GM12874 (cell line): ENCODE data around the gene BRIP1.

Experiments used
- TF ChIP-seq, protein P1 (sequence below): IDR thresholded peaks from 2 replicates; pipeline ENCODE4 v1.5.1; 2011; ENCODE audit warnings: low read depth, mild to moderate bottlenecking, control low read depth, low read length, moderate library complexity; ENCODE audit not compliant: insufficient read depth

The BRIP1 gene

DNA sequence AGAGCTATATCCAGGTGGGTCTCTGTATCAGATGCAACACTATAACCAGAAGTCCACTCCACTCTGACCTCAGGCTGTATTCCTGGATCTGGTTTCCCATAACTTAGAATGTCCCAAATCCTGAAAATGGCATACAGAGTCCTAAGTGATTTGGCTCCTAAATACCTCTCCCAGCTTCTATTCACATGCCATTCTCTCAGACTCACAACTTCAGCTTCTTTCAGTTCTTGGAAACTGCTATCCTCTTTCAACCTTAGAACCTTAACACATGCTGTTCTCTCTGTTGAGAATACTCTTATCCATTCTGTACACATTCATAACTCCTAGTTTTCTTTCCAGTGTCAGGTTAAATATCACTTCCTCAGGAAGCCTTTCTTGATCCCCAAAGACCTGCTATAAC lies 132.0 kb downstream of the BRIP1 start:
- TF ChIP-seq, protein P1, sequence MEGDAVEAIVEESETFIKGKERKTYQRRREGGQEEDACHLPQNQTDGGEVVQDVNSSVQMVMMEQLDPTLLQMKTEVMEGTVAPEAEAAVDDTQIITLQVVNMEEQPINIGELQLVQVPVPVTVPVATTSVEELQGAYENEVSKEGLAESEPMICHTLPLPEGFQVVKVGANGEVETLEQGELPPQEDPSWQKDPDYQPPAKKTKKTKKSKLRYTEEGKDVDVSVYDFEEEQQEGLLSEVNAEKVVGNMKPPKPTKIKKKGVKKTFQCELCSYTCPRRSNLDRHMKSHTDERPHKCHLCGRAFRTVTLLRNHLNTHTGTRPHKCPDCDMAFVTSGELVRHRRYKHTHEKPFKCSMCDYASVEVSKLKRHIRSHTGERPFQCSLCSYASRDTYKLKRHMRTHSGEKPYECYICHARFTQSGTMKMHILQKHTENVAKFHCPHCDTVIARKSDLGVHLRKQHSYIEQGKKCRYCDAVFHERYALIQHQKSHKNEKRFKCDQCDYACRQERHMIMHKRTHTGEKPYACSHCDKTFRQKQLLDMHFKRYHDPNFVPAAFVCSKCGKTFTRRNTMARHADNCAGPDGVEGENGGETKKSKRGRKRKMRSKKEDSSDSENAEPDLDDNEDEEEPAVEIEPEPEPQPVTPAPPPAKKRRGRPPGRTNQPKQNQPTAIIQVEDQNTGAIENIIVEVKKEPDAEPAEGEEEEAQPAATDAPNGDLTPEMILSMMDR: no peak

DNA sequence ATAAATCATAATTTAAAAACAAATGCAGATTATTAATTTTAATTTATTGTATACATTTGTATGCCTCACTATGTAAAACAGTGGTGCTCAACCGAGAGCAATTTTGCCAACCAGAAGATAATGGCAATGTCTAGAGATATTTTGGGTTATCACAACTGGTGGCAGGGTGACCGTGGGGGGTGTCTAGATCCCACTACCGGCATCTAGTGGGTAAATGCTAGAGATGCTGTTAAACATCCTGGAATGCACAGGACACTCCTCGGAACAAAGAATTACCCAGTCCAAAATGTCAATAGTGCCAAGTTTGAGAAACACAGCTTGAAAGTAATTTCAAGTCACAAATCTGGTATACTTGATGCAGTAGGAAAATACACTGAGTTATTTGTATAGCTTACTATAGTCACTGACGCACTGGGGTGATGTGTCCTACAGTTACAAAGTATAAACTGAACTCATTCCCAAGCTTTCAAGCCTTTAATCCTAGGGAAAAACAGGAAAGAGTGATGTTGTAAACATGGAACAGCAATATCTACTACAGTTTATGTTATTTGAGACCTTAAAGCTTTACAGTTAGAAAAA lies 133.5 kb downstream of the BRIP1 start:
- TF ChIP-seq, protein P1: no peak

DNA sequence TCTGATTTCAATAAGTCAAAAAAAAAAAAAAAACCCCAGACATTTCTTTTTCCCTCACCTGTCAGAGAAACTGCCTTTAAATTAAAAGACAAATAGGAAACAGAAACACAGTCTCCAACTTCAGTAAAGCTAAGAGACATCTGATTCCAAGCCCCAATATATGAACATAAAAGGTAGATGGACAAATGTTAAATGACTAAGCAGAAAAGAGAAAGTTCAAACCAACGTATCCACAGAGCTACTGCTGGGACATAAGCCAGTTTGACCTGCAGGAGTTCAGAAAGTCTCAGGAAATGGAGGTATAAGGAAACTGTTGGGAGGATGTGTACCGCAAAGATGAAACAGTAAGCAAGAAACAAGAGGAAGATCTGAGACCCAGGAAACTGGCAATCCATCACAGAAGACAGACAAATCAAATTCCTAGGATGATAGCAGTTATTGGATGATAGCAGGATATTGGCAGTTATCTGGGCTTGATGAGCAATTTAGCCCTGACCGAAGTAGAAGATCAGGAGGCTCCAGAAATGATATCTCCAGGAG lies 135.0 kb downstream of the BRIP1 start:
- TF ChIP-seq, protein P1: no peak

DNA sequence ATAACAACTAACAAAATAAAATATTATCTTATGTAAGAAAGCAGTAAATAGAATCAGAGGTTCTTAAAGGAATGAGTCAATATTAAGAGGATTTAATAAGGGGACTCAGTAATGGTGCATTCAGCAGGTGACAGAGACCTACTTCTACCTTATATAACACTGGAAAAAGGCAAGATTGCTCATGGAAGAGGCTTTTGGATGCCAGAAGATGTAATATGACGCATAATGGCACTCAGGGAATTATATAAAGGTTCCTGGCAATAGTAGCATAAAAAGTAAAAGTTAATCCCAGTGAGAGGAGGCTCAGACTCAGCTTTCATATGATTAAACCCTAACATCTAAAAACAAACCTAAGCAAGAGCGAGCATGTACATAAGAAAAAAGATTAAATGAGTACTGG lies 136.4 kb downstream of the BRIP1 start:
- TF ChIP-seq, protein P1: no peak

DNA sequence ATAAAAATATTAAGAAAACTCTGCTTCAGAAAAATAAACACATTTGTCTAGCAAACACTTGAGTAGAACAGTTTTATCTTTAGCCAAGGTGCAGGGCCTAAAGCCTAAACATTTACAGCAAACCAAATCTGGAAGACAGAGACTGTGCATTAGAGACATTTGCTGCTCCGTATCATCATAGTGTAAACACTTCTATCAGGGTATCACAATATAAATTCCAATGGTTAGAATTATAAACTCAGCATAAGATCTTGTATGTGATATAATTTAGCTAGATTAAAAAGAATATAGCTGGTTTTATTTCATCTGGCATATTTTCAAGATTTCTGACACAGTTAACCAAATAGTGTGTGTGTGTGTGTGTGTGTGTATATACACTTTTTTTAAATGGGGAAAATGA lies 138.6 kb downstream of the BRIP1 start:
- TF ChIP-seq, protein P1: no peak

DNA sequence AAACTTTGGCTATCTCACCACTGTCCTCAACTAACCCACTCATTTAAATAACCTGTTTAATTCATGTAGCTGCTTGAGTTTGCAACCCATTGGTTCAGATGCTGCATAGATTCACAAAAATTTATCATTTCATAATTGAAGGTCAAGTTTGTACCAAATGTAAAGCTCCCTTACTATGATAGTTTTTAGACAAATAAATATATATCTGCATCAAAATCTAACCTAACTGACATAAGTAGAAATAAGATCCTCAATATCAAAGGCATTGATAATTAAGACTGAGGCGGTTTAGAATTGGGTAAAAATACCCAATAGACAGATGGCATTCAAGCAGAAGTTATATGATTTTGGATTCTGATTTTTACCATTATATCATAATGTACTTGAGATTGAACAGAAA lies 139.4 kb downstream of the BRIP1 start:
- TF ChIP-seq, protein P1: no peak

DNA sequence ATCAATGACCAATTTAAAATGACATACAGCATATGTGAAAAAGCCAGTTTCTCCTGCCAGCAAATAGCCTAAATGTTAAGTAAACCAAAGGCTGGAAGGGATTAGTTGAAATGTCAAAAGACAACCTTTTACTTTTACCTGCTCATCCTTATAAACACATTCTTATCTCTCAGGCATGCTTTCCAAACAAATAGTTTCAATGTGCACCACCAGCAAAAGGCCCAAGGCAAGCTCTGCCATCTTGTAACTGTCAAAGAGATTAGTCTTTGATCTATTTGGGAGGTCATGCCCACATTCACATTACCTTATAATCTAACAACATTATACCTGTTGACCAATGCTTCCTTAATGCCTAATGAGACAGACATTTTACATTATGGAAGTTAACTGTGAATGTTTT lies 140.1 kb downstream of the BRIP1 start:
- TF ChIP-seq, protein P1: no peak
